ENCODE data around the gene ATP6V0E1. TPM values are rescaled to one million over a fixed set of nuclear protein-coding genes. Genes with fewer than 3 reads are reported as not detected.
"Not testable (repeated sequence)": the region's sequence is repeated elsewhere in the genome, so short reads cannot be mapped to it uniquely, and the experiment has no call there.

Gene ATP6V0E1
- total and polyA plus RNA-seq, 2 donors, result 118 to 324 TPM

DNA sequence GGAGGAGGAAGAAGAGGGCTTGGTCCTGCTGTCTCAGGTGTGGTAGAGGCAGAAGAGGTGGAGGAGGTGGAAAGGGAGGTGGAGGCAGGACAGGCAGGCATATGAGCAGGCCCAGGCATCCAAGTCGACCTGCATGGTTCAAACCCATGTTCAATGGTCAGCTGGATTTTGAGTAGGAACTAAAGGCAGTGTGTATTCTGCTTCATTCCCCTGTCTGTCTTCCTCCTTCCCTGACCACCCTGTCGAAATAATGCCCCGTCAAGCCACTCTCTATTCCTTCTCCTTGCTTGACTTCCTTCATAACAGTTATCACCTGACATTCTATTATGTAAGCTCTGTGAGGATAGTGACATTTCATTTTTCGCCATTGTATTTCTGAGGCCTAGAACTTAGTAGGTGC lies 34.8 kb downstream of the ATP6V0E1 start:
- Histone ChIP-seq H3K4me1 (ENCODE audit: insufficient read depth) (peaks cover 3% of the 10 kb centered on the region), H3K36me3 (ENCODE audit: insufficient read depth) (no peaks in the 10 kb centered on the region), H3K4me3 (ENCODE audit: low read depth, low read length) (no peak overlapping the region), H3K27ac (ENCODE audit: low read depth) (no peak overlapping the region)
- 96% methylated on average over 4 of the region's 4 CpGs for WGBS
- DNase-seq (ENCODE audit: extremely low spot score), result no peak

- Histone ChIP-seq H3K4me3 (ENCODE audit: low read depth, low read length) (no peak overlapping the region), H3K27ac (ENCODE audit: low read depth) (no peak overlapping the region), H3K36me3 (ENCODE audit: insufficient read depth) (peaks cover 2% of the 10 kb centered on the region), H3K4me1 (ENCODE audit: insufficient read depth) (peaks cover 3% of the 10 kb centered on the region)
- no peak for DNase-seq (ENCODE audit: extremely low spot score)
- WGBS, result 44% methylated on average over 5 of the region's 5 CpGs
Observed at GRCh38 chr5:173020154-173020581, 36.6 kb downstream of the ATP6V0E1 start.

DNA sequence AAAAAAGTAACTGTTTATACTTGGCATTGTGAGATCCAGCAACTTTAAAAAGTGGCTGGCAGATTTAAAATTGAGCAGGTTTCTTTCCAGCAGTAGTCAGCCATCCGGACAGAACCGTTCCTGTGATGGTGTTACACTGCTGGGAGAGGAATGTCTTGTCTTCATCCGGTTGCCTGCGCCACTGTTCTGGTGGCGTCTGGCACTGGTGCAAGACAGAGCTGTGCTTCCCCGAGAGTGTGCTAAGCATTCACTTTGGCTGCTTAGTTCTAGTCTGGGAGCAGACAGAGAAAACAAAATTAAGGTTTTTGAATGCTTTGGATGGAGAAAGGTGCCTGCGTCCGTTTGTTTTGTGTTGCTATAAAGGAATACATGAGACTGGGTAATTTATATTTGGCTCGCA lies 37.1 kb downstream of the ATP6V0E1 start:
- H3K36me3 ChIP-seq (ENCODE audit: insufficient read depth), result peaks cover 2% of the 10 kb centered on the region
- peaks cover 3% of the 10 kb centered on the region for H3K4me1 ChIP-seq (ENCODE audit: insufficient read depth)
- DNase-seq (ENCODE audit: extremely low spot score), result no peak
- 47% methylated on average over 9 of the region's 9 CpGs for WGBS
- no peak overlapping the region for H3K4me3 ChIP-seq (ENCODE audit: low read depth, low read length)
- H3K27ac ChIP-seq (ENCODE audit: low read depth), result no peak overlapping the region

DNA sequence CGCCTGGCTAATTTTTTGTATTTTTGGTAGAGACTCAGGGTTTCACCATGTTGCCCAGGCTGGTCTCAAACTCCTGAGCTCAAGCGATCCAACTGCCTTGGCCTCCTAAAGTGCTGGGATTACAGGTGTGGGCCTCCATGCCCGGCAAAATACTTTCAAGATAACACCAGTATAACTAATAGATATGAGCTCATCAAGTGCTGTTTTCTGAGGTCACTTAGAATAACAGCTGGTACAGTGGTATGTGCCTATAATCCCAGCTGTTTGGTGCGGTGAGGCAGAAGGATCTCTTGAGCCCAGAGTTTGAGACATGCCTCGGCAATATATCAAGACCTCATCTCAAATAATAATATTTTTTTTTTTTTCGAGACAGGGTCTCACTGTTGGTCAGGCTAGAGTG lies 42.1 kb downstream of the ATP6V0E1 start:
- WGBS, result 79% methylated on average over 6 of the region's 6 CpGs
- Histone ChIP-seq H3K4me3 (ENCODE audit: low read depth, low read length) (no peak overlapping the region), H3K27ac (ENCODE audit: low read depth) (no peak overlapping the region), H3K4me1 (ENCODE audit: insufficient read depth) (peaks cover 2% of the 10 kb centered on the region), H3K36me3 (ENCODE audit: insufficient read depth) (peaks cover 3% of the 10 kb centered on the region)
- DNase-seq (ENCODE audit: extremely low spot score), result no peak

- peaks cover 2% of the 10 kb centered on the region for H3K4me1 ChIP-seq (ENCODE audit: insufficient read depth)
- DNase-seq (ENCODE audit: extremely low spot score), result no peak
- 81% methylated on average over 7 of the region's 7 CpGs for WGBS
- no peak overlapping the region for H3K27ac ChIP-seq (ENCODE audit: low read depth)
- H3K4me3 ChIP-seq (ENCODE audit: low read depth, low read length), result no peak overlapping the region
- H3K36me3 ChIP-seq (ENCODE audit: insufficient read depth), result peaks cover 3% of the 10 kb centered on the region
Observed at GRCh38 chr5:173027905-173028304, 44.3 kb downstream of the ATP6V0E1 start.

GRCh38 chr5:173028811-173029327 lies 45.3 kb downstream of the ATP6V0E1 start:
- DNase-seq (ENCODE audit: extremely low spot score), result no peak
- H3K27ac ChIP-seq (ENCODE audit: low read depth), result peak overlapping the region; percentile 24
- peaks cover 2% of the 10 kb centered on the region for H3K4me1 ChIP-seq (ENCODE audit: insufficient read depth)
- H3K4me3 ChIP-seq (ENCODE audit: low read depth, low read length), result no peak overlapping the region
- 79% methylated on average over 4 of the region's 4 CpGs for WGBS
- H3K36me3 ChIP-seq (ENCODE audit: insufficient read depth), result peaks cover 3% of the 10 kb centered on the region

DNA sequence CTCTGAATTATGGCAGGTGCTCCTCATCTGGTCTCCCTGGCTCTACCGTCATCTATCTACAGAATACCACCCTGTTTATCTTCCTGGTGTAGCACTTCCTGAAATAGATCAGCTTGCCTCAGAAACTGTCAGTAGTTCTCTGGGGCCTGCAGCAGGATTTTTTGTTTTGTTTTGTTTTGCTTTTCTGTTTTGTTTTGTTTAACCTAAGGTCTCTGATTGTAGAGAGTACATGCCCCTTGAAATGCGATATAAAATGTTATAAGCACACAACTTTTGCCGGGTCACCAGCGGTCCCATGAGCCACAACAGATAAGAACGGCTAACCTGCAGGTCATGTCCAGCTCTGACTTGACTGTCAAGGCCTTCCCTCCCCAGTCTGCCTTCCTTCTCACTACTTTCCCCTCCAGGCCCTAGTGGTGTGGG lies 45.9 kb downstream of the ATP6V0E1 start:
- WGBS, result 41% methylated on average over 5 of the region's 5 CpGs
- DNase-seq (ENCODE audit: extremely low spot score), result no peak

GRCh38 chr5:173032096-173032495 lies 48.5 kb downstream of the ATP6V0E1 start:
- not testable (repeated sequence) for DNase-seq (ENCODE audit: extremely low spot score); H3K4me1 ChIP-seq (ENCODE audit: insufficient read depth); H3K27ac ChIP-seq (ENCODE audit: low read depth); H3K4me3 ChIP-seq (ENCODE audit: low read depth, low read length); H3K36me3 ChIP-seq (ENCODE audit: insufficient read depth)
- over 99% methylated on average over 3 of the region's 3 CpGs for WGBS

More for the DNA sequence above, 45.9 kb downstream of the ATP6V0E1 start:
- H3K4me1 ChIP-seq (ENCODE audit: insufficient read depth), result peaks cover 2% of the 10 kb centered on the region
- peak overlapping the region; percentile 64 for H3K27ac ChIP-seq (ENCODE audit: low read depth)
- H3K4me3 ChIP-seq (ENCODE audit: low read depth, low read length), result no peak overlapping the region
- H3K36me3 ChIP-seq (ENCODE audit: insufficient read depth), result peaks cover 2% of the 10 kb centered on the region

DNA sequence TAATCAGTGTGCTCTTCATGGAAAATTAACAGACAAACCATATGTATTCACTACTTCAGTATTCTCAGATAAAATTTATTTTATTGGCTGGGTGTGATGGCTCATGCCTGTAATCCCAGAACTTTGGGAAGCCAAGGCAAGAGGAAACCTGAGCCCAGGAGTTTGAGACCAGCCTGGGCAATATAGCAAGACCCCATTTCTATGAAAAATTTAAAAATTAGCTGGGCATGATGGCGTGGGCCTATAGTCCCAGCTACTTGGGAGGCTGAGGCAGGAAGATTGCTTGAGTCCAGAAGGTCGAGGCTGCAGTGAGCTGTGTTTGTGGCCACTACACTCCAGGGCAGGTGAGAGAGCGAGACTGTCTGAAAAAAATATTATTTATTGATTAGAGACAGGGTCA lies 49.2 kb downstream of the ATP6V0E1 start:
- no peak for DNase-seq (ENCODE audit: extremely low spot score)
- Histone ChIP-seq H3K4me1 (ENCODE audit: insufficient read depth) (peaks cover 2% of the 10 kb centered on the region), H3K27ac (ENCODE audit: low read depth) (no peak overlapping the region), H3K36me3 (ENCODE audit: insufficient read depth) (peaks cover 2% of the 10 kb centered on the region), H3K4me3 (ENCODE audit: low read depth, low read length) (no peak overlapping the region)
- 97% methylated on average over 3 of the region's 3 CpGs for WGBS

- Histone ChIP-seq H3K36me3 (ENCODE audit: insufficient read depth) (no peaks in the 10 kb centered on the region), H3K4me1 (ENCODE audit: insufficient read depth) (peaks cover 2% of the 10 kb centered on the region), H3K27ac (ENCODE audit: low read depth) (no peak overlapping the region), H3K4me3 (ENCODE audit: low read depth, low read length) (no peak overlapping the region)
- no peak for DNase-seq (ENCODE audit: extremely low spot score)
- 91% methylated on average over 6 of the region's 6 CpGs for WGBS
Observed at GRCh38 chr5:173033923-173034322, 50.4 kb downstream of the ATP6V0E1 start.

GRCh38 chr5:173035904-173036707 lies 52.5 kb downstream of the ATP6V0E1 start:
- Histone ChIP-seq H3K4me1 (ENCODE audit: insufficient read depth) (no peaks in the 10 kb centered on the region), H3K27ac (ENCODE audit: low read depth) (no peak overlapping the region), H3K36me3 (ENCODE audit: insufficient read depth) (no peaks in the 10 kb centered on the region), H3K4me3 (ENCODE audit: low read depth, low read length) (no peak overlapping the region)
- 89% methylated on average over 24 of the region's 24 CpGs for WGBS
- DNase-seq (ENCODE audit: extremely low spot score), result no peak

- 85% methylated on average over 3 of the region's 3 CpGs for WGBS
- Histone ChIP-seq H3K36me3 (ENCODE audit: insufficient read depth) (no peaks in the 10 kb centered on the region), H3K4me3 (ENCODE audit: low read depth, low read length) (no peak overlapping the region), H3K27ac (ENCODE audit: low read depth) (no peak overlapping the region), H3K4me1 (ENCODE audit: insufficient read depth) (no peaks in the 10 kb centered on the region)
- no peak for DNase-seq (ENCODE audit: extremely low spot score)
Observed at GRCh38 chr5:173039188-173039587, 55.6 kb downstream of the ATP6V0E1 start.

- no peak overlapping the region for H3K27ac ChIP-seq (ENCODE audit: low read depth)
- 97% methylated on average over 5 of the region's 5 CpGs for WGBS
- no peak for DNase-seq (ENCODE audit: extremely low spot score)
Observed at GRCh38 chr5:173039964-173040363, 56.4 kb downstream of the ATP6V0E1 start.

More at GRCh38 chr5:173039964-173040363, 56.4 kb downstream of the ATP6V0E1 start:
- no peaks in the 10 kb centered on the region for H3K4me1 ChIP-seq (ENCODE audit: insufficient read depth)
- H3K36me3 ChIP-seq (ENCODE audit: insufficient read depth), result no peaks in the 10 kb centered on the region
- H3K4me3 ChIP-seq (ENCODE audit: low read depth, low read length), result no peak overlapping the region

All from urinary bladder (tissue), 4 donors.